ENCODE measurements around the gene TPPP2.
"Not testable (repeated sequence)": the region's sequence is repeated elsewhere in the genome, so short reads cannot be mapped to it uniquely, and the experiment has no call there.

The TPPP2 gene

GRCh38 chr14:21029917-21030316, at the start of gene TPPP2:
Gene TPPP2, plus strand, starts transcription at chr14:21030217. Its CDS starts 365 bp downstream, at chr14:21030582.
- Histone ChIP-seq H3K27me3 (peaks cover 29% of the 10 kb centered on the region), H3K4me3 (ENCODE audit: low read depth in 1 of 2, low read length in 1 of 2) (no peak within 1 kb of the TSS), H3K9me3 (no peaks in the 10 kb centered on the region), H3K4me1 (ENCODE audit: control insufficient read depth in 1 of 2, insufficient read depth in 1 of 2, low read depth in 1 of 2, low read length in 1 of 2) (peaks cover 0 to 7% of the 10 kb centered on the region in 2 experiments), H3K27ac (no peak within 1 kb of the TSS), H3K36me3 (no peaks in the 10 kb centered on the region)
- no peak for TF ChIP-seq CTCF (IDR thresholded peaks at IDR 0.05)

- H3K4me3 ChIP-seq (ENCODE audit: low read depth in 1 of 2, low read length in 1 of 2), result no peak overlapping the region
- no peak overlapping the region for H3K27ac ChIP-seq
- H3K9me3 ChIP-seq, result no peaks in the 10 kb centered on the region
- no peaks in the 10 kb centered on the region for H3K27me3 ChIP-seq
- TF ChIP-seq CTCF (IDR thresholded peaks at IDR 0.05), result no peak
- H3K4me1 ChIP-seq (ENCODE audit: control insufficient read depth in 1 of 2, insufficient read depth in 1 of 2, low read depth in 1 of 2, low read length in 1 of 2), result peaks cover 0 to 13% of the 10 kb centered on the region in 2 experiments
- H3K36me3 ChIP-seq, result no peaks in the 10 kb centered on the region
Measured at GRCh38 chr14:20980906-20981305, 49.1 kb upstream of the TPPP2 start.

- Histone ChIP-seq H3K4me1 (ENCODE audit: control insufficient read depth in 1 of 2, insufficient read depth in 1 of 2, low read depth in 1 of 2, low read length in 1 of 2) (peaks cover 0 to 29% of the 10 kb centered on the region in 2 experiments), H3K27ac (no peak overlapping the region), H3K4me3 (ENCODE audit: low read depth in 1 of 2, low read length in 1 of 2) (no peak overlapping the region), H3K9me3 (no peaks in the 10 kb centered on the region), H3K27me3 (no peaks in the 10 kb centered on the region), H3K36me3 (no peaks in the 10 kb centered on the region)
- TF ChIP-seq CTCF (IDR thresholded peaks at IDR 0.05), result no peak
Measured at GRCh38 chr14:20982646-20983369, 47.2 kb upstream of the TPPP2 start.

GRCh38 chr14:20985650-20986049, 44.4 kb upstream of the TPPP2 start:
- not testable (repeated sequence) for H3K9me3 ChIP-seq, H3K27me3 ChIP-seq, H3K36me3 ChIP-seq
- Histone ChIP-seq H3K4me3 (ENCODE audit: low read depth in 1 of 2, low read length in 1 of 2) (peak overlapping the region in 1 of 2 experiments; percentile 3), H3K27ac (peak overlapping the region; percentile 65), H3K4me1 (ENCODE audit: control insufficient read depth in 1 of 2, insufficient read depth in 1 of 2, low read depth in 1 of 2, low read length in 1 of 2) (peaks cover 6 to 58% of the 10 kb centered on the region in 2 experiments)

GRCh38 chr14:20986811-20987210, 43.2 kb upstream of the TPPP2 start:
- no peaks in the 10 kb centered on the region for H3K9me3 ChIP-seq
- peaks cover 8 to 61% of the 10 kb centered on the region in 2 experiments for H3K4me1 ChIP-seq (ENCODE audit: control insufficient read depth in 1 of 2, insufficient read depth in 1 of 2, low read depth in 1 of 2, low read length in 1 of 2)
- H3K36me3 ChIP-seq, result peaks cover under 1% of the 10 kb centered on the region
- no peak overlapping the region for H3K4me3 ChIP-seq (ENCODE audit: low read depth in 1 of 2, low read length in 1 of 2)
- no peaks in the 10 kb centered on the region for H3K27me3 ChIP-seq
- H3K27ac ChIP-seq, result peak overlapping the region; percentile 65
- TF ChIP-seq CTCF (IDR thresholded peaks at IDR 0.05), result no peak

- peaks cover 8 to 61% of the 10 kb centered on the region in 2 experiments for H3K4me1 ChIP-seq (ENCODE audit: control insufficient read depth in 1 of 2, insufficient read depth in 1 of 2, low read depth in 1 of 2, low read length in 1 of 2)
- no peaks in the 10 kb centered on the region for H3K27me3 ChIP-seq
- TF ChIP-seq CTCF (IDR thresholded peaks at IDR 0.05), result no peak
- peaks cover 20% of the 10 kb centered on the region for H3K36me3 ChIP-seq
- H3K9me3 ChIP-seq, result no peaks in the 10 kb centered on the region
- H3K4me3 ChIP-seq (ENCODE audit: low read depth in 1 of 2, low read length in 1 of 2), result peak overlapping the region in 1 of 2 experiments; percentile 85
- peak overlapping the region; percentile 81 for H3K27ac ChIP-seq
Measured at GRCh38 chr14:20988717-20989470, 41.1 kb upstream of the TPPP2 start.

Measured in neutrophil (primary cell).